ENCODE measurements around the gene INSIG1. TPM values are rescaled to one million over a fixed set of nuclear protein-coding genes. Genes with fewer than 3 reads are reported as not detected.

The INSIG1 gene
- total and polyA plus RNA-seq, 12 donors: 9.9 to 249 (median 56.1) TPM

DNA sequence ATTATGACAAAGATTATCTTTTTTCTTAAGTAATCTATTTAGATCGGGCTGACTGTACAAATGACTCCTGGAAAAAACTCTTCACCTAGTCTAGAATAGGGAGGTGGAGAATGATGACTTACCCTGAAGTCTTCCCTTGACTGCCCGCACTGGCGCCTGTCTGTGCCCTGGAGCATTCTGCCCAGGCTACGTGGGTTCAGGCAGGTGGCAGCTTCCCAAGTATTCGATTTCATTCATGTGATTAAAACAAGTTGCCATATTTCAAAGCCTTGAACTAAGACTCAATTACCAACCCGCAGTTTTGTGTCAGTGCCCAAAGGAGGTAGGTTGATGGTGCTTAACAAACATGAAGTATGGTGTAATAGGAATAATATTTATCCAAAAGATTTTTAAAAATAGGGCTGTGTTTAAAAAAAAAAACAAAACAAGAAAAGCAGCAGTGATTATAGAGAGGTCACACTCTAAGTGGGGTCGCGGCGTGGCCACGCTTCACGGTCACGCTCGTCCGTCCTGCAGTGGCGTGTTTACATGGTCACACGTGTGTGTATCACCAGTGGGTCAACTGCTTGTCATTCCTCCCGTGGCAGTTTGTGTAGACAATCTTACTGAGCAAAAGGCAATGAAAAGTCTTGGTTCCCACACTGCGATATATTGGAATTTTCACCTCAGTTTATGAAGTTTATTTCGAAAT lies 10.8 kb downstream of the INSIG1 start:
- Histone ChIP-seq H3K9me3 (replicated peaks in 1 of 3) (no peaks in the 10 kb centered on the region), H3K4me1 (replicated peaks in 1 of 2) (peaks cover 2 to 3% of the 10 kb centered on the region in 2 donors), H3K36me3 (replicated peaks in 1 of 2) (peaks cover 0 to 60% of the 10 kb centered on the region in 2 donors), H3K4me3 (no peak overlapping the region), H3K27me3 (no peaks in the 10 kb centered on the region), H3K27ac (no peak overlapping the region)
- intact Hi-C loops (cut with DNase I): no loop called here
- no peak for TF ChIP-seq POLR2A (IDR thresholded peaks at IDR 0.05)
- TF ChIP-seq, protein P1, sequence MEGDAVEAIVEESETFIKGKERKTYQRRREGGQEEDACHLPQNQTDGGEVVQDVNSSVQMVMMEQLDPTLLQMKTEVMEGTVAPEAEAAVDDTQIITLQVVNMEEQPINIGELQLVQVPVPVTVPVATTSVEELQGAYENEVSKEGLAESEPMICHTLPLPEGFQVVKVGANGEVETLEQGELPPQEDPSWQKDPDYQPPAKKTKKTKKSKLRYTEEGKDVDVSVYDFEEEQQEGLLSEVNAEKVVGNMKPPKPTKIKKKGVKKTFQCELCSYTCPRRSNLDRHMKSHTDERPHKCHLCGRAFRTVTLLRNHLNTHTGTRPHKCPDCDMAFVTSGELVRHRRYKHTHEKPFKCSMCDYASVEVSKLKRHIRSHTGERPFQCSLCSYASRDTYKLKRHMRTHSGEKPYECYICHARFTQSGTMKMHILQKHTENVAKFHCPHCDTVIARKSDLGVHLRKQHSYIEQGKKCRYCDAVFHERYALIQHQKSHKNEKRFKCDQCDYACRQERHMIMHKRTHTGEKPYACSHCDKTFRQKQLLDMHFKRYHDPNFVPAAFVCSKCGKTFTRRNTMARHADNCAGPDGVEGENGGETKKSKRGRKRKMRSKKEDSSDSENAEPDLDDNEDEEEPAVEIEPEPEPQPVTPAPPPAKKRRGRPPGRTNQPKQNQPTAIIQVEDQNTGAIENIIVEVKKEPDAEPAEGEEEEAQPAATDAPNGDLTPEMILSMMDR (IDR thresholded peaks at IDR 0.05): no peak
- DNase-seq: no peak
- 94 to 95% (median 95%) methylated on average over 19 of the region's 19 CpGs for WGBS, 4 donors

DNA sequence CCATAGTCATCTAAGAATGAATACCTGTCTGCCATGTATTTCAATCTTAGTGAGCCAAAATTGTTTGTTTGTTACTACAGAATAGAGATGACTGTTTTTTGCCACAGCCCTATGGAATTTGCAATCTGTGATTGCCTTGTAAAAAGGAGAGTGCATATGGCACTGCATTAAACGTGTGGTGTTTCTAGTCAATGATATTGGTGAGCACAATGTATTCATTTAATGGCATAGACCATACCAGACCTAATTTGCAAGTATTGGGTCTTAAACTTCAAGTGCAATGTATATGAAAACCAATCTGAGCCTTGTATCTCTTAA lies 11.3 kb downstream of the INSIG1 start:
- intact Hi-C loops (cut with DNase I): no loop called here
- Histone ChIP-seq H3K4me1 (replicated peaks in 1 of 2) (no peaks in the 10 kb centered on the region), H3K36me3 (replicated peaks in 1 of 2) (peaks cover 0 to 55% of the 10 kb centered on the region in 2 donors), H3K9me3 (replicated peaks in 1 of 3) (no peaks in the 10 kb centered on the region), H3K4me3 (no peak overlapping the region), H3K27ac (no peak overlapping the region), H3K27me3 (no peaks in the 10 kb centered on the region)
- WGBS, 4 donors: 83 to 100% (median 87%) methylated on average over 1 of the region's 1 CpG
- no peak for DNase-seq
- TF ChIP-seq POLR2A (IDR thresholded peaks at IDR 0.05): no peak

- Histone ChIP-seq H3K4me3 (no peak overlapping the region), H3K4me1 (replicated peaks in 1 of 2) (no peaks in the 10 kb centered on the region), H3K27me3 (no peaks in the 10 kb centered on the region), H3K27ac (no peak overlapping the region), H3K36me3 (replicated peaks in 1 of 2) (peaks cover 0 to 44% of the 10 kb centered on the region in 2 donors), H3K9me3 (replicated peaks in 1 of 3) (no peaks in the 10 kb centered on the region)
- intact Hi-C loops (cut with DNase I): no loop called here
- DNase-seq: no peak
- 90 to 96% (median 92%) methylated on average over 13 of the region's 13 CpGs for WGBS, 4 donors
- TF ChIP-seq, protein P1 (IDR thresholded peaks at IDR 0.05): no peak
- TF ChIP-seq POLR2A (IDR thresholded peaks at IDR 0.05): no peak
Measured at GRCh38 chr7:155310425-155311114, 12.9 kb downstream of the INSIG1 start.

- Histone ChIP-seq H3K4me3 (no peak overlapping the region), H3K27me3 (no peaks in the 10 kb centered on the region), H3K36me3 (replicated peaks in 1 of 2) (peaks cover 0 to 34% of the 10 kb centered on the region in 2 donors), H3K9me3 (replicated peaks in 1 of 3) (no peaks in the 10 kb centered on the region), H3K27ac (no peak overlapping the region), H3K4me1 (replicated peaks in 1 of 2) (no peaks in the 10 kb centered on the region)
- no peak for DNase-seq
- WGBS, 4 donors: 64 to 81% (median 75%) methylated on average over 8 of the region's 8 CpGs
- intact Hi-C loops (cut with DNase I): no loop called here
- TF ChIP-seq POLR2A (IDR thresholded peaks at IDR 0.05): no peak
- TF ChIP-seq, protein P1 (IDR thresholded peaks at IDR 0.05): no peak
Measured at GRCh38 chr7:155311826-155312537, 14.3 kb downstream of the INSIG1 start.

All from adrenal gland (tissue), 12 donors.